HUDEP-2 (cell line): ENCODE results near the gene C9orf72.
"Not testable (repeated sequence)": the region's sequence is repeated elsewhere in the genome, so short reads cannot be mapped to it uniquely, and the experiment has no call there.

Experiments used
- DNase-seq, 76 experiments: peaks; one replicate each; lab custom pipeline; 2025; ENCODE audit not compliant: unreplicated experiment in 76 of 76; lab: John Stamatoyannopoulos, UW

Gene C9orf72

DNA sequence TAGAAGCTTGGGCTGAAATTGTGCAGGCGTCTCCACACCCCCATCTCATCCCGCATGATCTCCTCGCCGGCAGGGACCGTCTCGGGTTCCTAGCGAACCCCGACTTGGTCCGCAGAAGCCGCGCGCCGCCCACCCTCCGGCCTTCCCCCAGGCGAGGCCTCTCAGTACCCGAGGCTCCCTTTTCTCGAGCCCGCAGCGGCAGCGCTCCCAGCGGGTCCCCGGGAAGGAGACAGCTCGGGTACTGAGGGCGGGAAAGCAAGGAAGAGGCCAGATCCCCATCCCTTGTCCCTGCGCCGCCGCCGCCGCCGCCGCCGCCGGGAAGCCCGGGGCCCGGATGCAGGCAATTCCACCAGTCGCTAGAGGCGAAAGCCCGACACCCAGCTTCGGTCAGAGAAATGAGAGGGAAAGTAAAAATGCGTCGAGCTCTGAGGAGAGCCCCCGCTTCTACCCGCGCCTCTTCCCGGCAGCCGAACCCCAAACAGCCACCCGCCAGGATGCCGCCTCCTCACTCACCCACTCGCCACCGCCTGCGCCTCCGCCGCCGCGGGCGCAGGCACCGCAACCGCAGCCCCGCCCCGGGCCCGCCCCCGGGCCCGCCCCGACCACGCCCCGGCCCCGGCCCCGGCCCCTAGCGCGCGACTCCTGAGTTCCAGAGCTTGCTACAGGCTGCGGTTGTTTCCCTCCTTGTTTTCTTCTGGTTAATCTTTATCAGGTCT lies at the start of gene C9orf72:
Gene C9orf72 (minus strand): TSS at position 564 of the 716 bp plus-strand sequence. CDS start 6,361 bp downstream, outside the sequence.
- peak in 64 of 76 experiments; percentile 34 to 94 (median 80) for DNase-seq

GRCh38 chr9:27622693-27623340 lies 49.5 kb upstream of the C9orf72 start:
- no peak for DNase-seq

GRCh38 chr9:27619743-27620142 lies 46.5 kb upstream of the C9orf72 start:
- DNase-seq, result no peak

GRCh38 chr9:27618066-27618465 lies 44.8 kb upstream of the C9orf72 start:
- DNase-seq, result no peak

GRCh38 chr9:27614551-27614950 lies 41.3 kb upstream of the C9orf72 start:
- DNase-seq, result no peak

DNA sequence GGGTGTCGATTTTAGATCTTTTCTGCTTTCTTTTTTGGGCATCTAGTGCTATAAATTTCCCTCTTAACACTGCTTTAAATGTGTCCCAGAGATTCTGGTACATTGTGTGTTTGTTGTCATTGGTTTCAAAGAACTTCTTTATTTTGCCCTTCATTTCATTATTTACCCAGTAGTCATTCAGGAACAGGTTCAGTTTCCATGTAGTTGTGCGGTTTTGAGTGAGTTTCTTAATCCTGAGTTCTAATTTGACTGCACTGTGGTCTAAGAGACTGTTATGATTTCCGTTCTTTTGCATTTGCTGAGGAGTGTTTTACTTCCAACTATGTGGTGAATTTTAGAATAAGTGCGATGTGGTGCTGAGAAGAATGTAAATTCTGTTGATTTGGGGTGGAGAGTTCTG lies 38.8 kb upstream of the C9orf72 start:
- not testable (repeated sequence) for DNase-seq

DNA sequence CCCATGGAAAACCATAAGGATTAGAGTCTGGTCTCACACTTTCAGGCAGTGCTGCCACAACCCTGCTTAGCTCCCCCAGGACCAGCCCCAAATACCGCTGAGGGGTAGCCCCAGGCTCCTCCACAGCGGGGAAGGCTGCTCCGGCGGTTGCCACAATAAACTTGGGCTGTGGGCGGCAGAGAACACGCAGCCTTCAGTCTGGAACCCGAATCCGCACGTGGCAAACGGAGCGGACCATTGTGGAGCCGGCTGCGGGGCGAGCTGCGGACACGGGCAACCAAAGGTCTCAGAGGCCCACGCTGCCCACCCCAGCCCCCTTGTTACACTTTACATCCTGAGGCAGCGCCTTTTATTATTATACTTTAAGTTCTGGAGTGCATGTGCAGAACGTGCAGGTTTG lies 37.3 kb upstream of the C9orf72 start:
- DNase-seq, result no peak

DNA sequence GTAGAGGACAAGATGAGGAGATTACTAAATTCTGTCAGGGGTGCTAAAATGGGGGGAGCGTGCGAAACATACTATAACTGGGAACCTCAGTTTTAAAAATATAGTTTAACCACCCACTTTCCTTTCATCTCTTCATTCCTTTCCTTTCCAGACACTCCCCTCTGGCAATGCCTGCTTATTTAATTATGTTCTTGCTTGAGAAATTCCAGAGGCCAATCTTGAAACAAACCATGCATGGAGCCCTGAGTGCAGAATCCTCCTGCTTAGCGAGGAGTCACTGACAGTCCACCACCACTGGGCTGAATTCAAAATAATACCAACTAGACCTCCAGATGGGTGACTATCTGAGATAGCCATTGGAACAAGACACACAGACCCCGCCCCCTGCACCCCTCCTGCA lies 29.7 kb upstream of the C9orf72 start:
- DNase-seq, result no peak

GRCh38 chr9:27602142-27602861 lies 29.0 kb upstream of the C9orf72 start:
- DNase-seq, result no peak

DNA sequence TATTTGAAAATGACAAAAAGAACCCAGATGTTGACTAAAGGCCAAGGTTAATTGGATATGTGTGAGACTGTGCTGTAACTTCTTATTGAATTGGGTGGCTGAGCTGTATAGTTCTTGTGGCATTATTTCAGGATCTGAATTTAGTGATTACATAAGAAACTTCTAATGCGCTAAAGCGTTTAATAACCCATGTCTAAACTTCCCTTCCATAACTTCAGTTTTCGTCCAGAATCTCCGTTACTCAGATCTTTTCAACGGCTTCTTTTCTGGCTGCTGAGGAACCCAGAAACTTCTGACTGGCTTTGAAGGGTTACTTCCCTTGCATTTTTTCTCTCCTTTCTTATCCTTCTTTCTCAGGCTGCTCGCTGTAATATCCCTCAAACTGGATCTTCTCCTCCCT lies 28.1 kb upstream of the C9orf72 start:
- no peak for DNase-seq

- DNase-seq, result no peak
These were observed 27.0 kb upstream of the C9orf72 start for GRCh38 chr9:27600256-27600655.

DNA sequence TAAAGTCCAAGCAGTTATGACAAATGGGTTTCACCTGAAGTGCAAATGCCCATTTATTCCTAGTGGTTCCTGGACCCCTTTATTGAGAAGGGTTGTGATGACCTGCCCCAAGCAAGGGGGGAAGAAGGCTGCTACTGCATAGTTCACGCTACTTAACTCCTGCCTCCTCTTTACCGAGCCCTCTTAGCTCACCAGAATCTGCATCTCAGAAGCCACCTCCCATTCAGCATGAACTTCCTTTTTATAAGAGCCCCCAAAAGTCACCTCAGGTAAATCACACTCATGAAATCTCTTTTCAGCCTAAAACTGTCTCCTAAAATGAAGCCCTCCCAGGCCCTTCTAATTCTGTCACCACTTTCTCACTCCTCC lies 26.6 kb upstream of the C9orf72 start:
- DNase-seq, result no peak

DNA sequence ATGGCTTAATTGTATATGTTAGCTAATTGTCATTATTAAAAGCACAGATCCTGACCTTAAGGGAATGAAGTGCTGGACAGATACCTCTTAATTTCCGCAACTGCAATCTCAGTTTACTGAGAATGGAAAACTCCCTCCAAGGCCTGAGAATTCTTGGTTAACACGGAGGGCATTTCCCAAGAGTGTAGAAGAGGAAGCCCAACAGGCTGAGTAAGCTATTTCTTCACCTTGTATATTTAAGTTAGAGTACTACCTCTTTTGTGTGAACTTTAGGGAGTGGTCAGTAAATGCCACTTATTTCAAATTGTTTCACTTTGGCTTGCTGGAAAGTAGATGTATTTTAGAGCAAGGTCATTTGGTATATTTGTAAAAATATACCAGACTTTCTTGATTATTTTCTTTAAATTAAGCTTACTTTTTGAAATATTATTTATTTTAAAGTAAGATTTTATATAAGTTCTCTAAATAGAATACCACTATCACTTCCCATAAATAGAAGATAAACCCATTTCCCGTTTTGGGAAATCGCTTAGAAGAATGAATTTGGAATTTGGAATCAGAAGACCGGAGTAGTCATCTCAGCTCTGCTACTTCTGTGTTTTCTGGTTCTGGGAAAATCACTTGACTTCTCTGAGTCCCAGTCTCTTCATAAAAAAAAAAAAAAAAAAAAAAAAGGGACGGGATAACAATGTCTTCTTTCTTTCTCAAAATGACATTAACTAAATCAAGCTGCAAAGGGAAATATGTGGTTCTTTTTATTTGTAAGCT lies 26.0 kb upstream of the C9orf72 start:
- DNase-seq, result no peak

DNA sequence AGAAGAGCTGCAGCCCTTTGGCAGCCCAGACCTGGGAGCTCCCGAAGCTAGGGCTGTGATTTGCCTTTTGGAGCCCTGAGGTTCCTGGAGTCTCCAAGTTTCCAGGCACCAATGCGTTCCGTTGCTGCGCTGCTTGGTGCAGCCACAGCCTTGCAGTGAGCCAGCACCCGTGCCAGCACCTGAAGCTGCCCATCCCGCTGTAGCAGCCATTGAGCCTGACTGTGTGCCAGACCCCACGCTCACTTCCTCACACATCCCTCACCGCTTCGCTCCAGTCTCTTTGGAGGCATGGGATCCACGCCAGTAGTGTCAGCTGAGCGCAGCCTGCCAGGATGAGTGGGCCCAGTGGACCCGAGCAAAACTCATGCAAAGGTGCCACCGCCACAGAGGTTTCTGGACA lies 22.5 kb upstream of the C9orf72 start:
- no peak for DNase-seq

- no peak for DNase-seq
These were observed 18.4 kb upstream of the C9orf72 start for GRCh38 chr9:27591672-27592071.

GRCh38 chr9:27591093-27591492 lies 17.8 kb upstream of the C9orf72 start:
- no peak for DNase-seq

DNA sequence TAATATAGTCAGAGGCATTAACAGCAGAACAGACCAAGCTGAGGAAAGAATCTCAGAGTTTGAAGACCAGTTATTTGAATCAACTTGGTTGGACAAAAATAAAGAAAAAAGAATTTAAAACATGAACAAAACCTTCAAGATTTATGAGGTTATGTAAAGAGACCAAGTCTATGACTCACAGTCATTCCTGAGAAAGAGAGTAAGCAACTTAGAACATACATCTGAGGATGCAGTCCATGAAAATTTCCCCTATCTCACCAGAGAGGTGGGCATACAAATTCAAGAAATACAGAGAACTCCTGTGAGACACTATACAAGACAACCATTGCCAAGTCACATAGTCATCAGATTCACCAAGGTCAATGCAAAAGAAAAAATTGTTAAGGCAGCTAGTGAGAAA lies 17.4 kb upstream of the C9orf72 start:
- DNase-seq, result no peak

DNA sequence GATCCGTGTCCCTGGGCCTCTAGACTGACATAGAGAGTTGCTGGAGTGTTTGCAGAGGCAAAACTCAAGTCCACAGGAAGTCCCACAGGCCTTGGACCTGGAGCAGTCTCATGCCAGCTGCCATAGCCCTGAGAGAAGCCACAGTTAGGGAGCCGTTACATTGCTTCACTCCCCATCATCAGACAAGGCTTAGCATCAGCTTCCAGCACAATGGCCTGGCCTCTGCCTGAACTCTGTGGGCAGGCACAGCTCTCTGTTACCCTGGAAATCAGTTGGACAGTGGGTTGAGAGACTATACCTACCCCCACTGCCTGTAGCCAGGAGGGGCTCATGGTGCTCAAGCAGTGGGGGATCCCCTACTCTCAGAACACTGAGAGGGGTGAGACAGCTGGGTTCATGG lies 16.2 kb upstream of the C9orf72 start:
- DNase-seq, result no peak

DNA sequence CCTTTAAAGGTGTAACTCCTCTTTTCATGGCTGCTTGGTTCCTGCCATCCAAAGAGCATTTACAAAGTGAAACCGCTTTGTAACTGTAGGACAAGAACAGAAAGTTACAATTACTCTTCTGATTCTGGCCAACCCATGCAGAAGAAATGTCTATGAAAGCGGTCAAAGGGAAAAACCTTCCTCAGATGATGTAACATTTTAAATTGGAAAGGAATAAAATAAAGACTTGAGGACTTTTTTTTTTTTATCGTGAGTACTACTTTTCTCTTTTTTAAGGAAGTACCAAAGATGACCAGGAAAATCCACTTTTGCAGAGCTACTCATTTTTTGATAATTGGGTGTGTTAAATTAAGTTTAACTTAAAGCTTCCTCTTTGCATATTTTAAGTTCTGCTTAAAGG lies 13.0 kb upstream of the C9orf72 start:
- DNase-seq, result no peak

- no peak for DNase-seq
These were observed 11.7 kb upstream of the C9orf72 start for GRCh38 chr9:27584931-27585330.

GRCh38 chr9:27582794-27583193 lies 9.5 kb upstream of the C9orf72 start:
- DNase-seq, result no peak
